ENCODE data around the gene NTM.
"Not testable (repeated sequence)": the region's sequence is repeated elsewhere in the genome, so short reads cannot be mapped to it uniquely, and the experiment has no call there.

NTM gene

GRCh38 chr11:132367293-132367692, 996.9 kb downstream of the NTM start:
- TF ChIP-seq CTCF (IDR thresholded peaks at IDR 0.05) = no peak
- H3K4me3 ChIP-seq (ENCODE audit: low read depth, low read length) = no peak overlapping the region

GRCh38 chr11:132370114-132370513, 999.7 kb downstream of the NTM start:
- H3K27ac ChIP-seq; H3K4me2 ChIP-seq (ENCODE audit: low read length); H3K9ac ChIP-seq; H3K79me2 ChIP-seq; H3K27me3 ChIP-seq (ENCODE audit: control insufficient read depth, insufficient read depth, low read length); H3K36me3 ChIP-seq (ENCODE audit: control insufficient read depth, insufficient read depth, low read length); H3K9me3 ChIP-seq (ENCODE audit: control insufficient read depth, low read length); H3K4me1 ChIP-seq; H3K4me3 ChIP-seq (ENCODE audit: low read depth, low read length); H2AFZ ChIP-seq: not testable (repeated sequence)

More at GRCh38 chr11:132367293-132367692, 996.9 kb downstream of the NTM start:
- H3K4me2 ChIP-seq (ENCODE audit: low read length) = no peak overlapping the region
- H3K4me1 ChIP-seq = no peaks in the 10 kb centered on the region
- no peaks in the 10 kb centered on the region for H3K36me3 ChIP-seq (ENCODE audit: control insufficient read depth, insufficient read depth, low read length)
- H3K27ac ChIP-seq = no peak overlapping the region
- H3K9ac ChIP-seq = no peak overlapping the region
- H3K79me2 ChIP-seq = no peaks in the 10 kb centered on the region
- H3K9me3 ChIP-seq (ENCODE audit: control insufficient read depth, low read length) = no peaks in the 10 kb centered on the region
- H2AFZ ChIP-seq = no peak overlapping the region
- H3K27me3 ChIP-seq (ENCODE audit: control insufficient read depth, insufficient read depth, low read length) = no peaks in the 10 kb centered on the region

- Histone ChIP-seq H3K9me3 (ENCODE audit: control insufficient read depth, low read length) (no peaks in the 10 kb centered on the region), H3K4me2 (ENCODE audit: low read length) (no peak overlapping the region), H3K4me1 (no peaks in the 10 kb centered on the region), H3K27ac (no peak overlapping the region), H2AFZ (no peak overlapping the region), H3K27me3 (ENCODE audit: control insufficient read depth, insufficient read depth, low read length) (no peaks in the 10 kb centered on the region), H3K79me2 (no peaks in the 10 kb centered on the region), H3K36me3 (ENCODE audit: control insufficient read depth, insufficient read depth, low read length) (no peaks in the 10 kb centered on the region), H3K9ac (no peak overlapping the region), H3K4me3 (ENCODE audit: low read depth, low read length) (no peak overlapping the region)
- no peak for TF ChIP-seq CTCF (IDR thresholded peaks at IDR 0.05)
These were observed 1003.2 kb downstream of the NTM start for GRCh38 chr11:132373405-132374143.

- H3K4me1 ChIP-seq = no peaks in the 10 kb centered on the region
- H3K4me2 ChIP-seq (ENCODE audit: low read length) = no peak overlapping the region
- no peak for TF ChIP-seq CTCF (IDR thresholded peaks at IDR 0.05)
- H3K36me3 ChIP-seq (ENCODE audit: control insufficient read depth, insufficient read depth, low read length) = no peaks in the 10 kb centered on the region
- no peaks in the 10 kb centered on the region for H3K9me3 ChIP-seq (ENCODE audit: control insufficient read depth, low read length)
- H3K27me3 ChIP-seq (ENCODE audit: control insufficient read depth, insufficient read depth, low read length) = no peaks in the 10 kb centered on the region
- H3K4me3 ChIP-seq (ENCODE audit: low read depth, low read length) = no peak overlapping the region
- no peak overlapping the region for H3K9ac ChIP-seq
- no peak overlapping the region for H2AFZ ChIP-seq
- no peaks in the 10 kb centered on the region for H3K79me2 ChIP-seq
- H3K27ac ChIP-seq = no peak overlapping the region
These were observed 1009.1 kb downstream of the NTM start for GRCh38 chr11:132379540-132379939.

Data from parathyroid adenoma (tissue), 2 donors.